GM19238 (cell line): Measurements from ENCODE around the gene CENPW.

Experiments
- DNase-seq: peaks from one replicate; pipeline ENCODE4 v3.0.0; 2011; ENCODE audit warnings: low spot score; ENCODE audit not compliant: insufficient read length

Gene CENPW

DNA sequence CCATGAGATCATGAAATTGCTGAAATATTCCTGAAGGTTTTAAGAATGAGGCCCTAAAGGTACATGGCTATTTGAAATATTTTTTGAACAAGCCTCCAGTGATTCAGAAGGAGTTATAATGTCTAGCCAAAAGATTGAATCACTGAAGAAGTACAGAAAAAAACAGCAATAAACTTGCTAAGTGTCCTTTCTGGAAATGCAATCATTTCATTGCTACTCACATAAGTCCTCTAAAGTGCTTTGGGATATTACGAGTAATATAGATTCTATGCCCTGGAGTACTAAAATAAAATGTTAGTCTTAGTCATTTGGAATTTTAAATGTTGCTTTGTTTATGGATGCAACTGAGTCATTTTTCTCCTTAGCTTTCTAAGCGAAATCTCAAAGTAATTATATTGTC lies 32.7 kb downstream of the CENPW start:
- DNase-seq = no peak

GRCh38 chr6:126373344-126373743 lies 33.4 kb downstream of the CENPW start:
- DNase-seq = no peak

- DNase-seq = no peak
Measured at GRCh38 chr6:126374372-126374771, 34.5 kb downstream of the CENPW start.

GRCh38 chr6:126376682-126377081 lies 36.8 kb downstream of the CENPW start:
- DNase-seq = no peak

GRCh38 chr6:126377594-126378153 lies 37.8 kb downstream of the CENPW start:
- DNase-seq = no peak

GRCh38 chr6:126380072-126380583 lies 40.2 kb downstream of the CENPW start:
- no peak for DNase-seq

GRCh38 chr6:126381498-126381897 lies 41.6 kb downstream of the CENPW start:
- DNase-seq = no peak

DNA sequence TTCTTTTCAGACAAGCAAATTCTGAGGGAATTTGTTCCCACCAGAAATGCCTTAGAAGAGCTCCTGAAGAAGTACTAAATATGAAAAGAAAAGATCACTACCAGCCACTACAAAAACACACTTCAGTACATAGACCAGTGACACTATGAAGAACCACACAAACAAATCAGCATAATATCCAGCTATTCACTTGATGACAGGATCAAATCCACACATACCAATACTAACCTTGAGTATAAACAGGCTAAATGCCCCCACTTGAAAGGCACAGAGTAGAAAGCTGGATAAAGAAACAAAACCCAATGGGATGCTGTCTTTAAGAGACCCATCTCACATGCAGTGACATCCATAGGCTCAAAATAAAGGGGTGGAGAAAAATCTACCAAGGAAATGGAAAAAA lies 43.3 kb downstream of the CENPW start:
- DNase-seq = no peak

GRCh38 chr6:126385536-126385935 lies 45.6 kb downstream of the CENPW start:
- no peak for DNase-seq

DNA sequence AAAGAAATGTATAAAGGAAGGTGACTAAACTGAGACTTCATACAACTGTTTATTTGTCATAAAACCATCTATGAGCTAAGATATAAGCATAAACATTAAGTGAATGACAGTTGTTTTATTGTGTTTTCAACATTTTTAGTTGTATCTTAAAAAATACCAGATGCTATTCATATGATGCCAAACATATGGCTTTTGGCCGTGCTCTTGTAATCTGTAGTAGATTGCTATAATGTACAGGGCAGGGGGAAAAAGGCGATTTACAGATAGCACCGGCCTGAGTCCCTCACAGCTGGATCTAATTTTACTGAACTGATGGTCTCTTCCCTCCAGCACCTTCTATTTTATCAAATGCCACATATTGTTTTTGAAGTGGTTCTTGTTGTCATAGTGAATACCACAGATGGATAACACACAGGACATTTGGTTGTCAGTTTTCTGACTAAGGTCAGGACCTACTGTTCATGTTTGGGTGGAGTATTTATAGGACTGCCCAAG lies 48.2 kb downstream of the CENPW start:
- no peak for DNase-seq

- DNase-seq = no peak
Measured at GRCh38 chr6:126396131-126396530, 56.2 kb downstream of the CENPW start.
